HepG2 (cell line): ENCODE data around the gene CCDC160. TPM values are rescaled to one million over a fixed set of nuclear protein-coding genes. Genes with fewer than 3 reads are reported as not detected.

Experiments used
- ATAC-seq: fragments of 200-7000 bp; cut with Tn5 transposase; 3 replicates; pipeline ENCODE4 v1.9.1; 2020; ENCODE audit warnings: mild to moderate bottlenecking, moderate library complexity
- BruUV-seq: library from RNA; stranded (reverse); fragments of 400-500 nt; replicated peaks from 2 replicates; lab custom pipeline; 2021; lab: Mats Ljungman, UMichigan
- CTCF ChIA-PET: fragments of 300-600 bp; formaldehyde crosslinking; extraction: SDS; loops from one replicate; lab custom pipeline; 2021; ENCODE audit warnings: low total read pairs, inconsistent platforms, low intra/inter-chr PET ratio; lab: Yijun Ruan, JAX
- POLR2A ChIA-PET: fragments of 350-600 bp; sonication (Branson Sonifier 250); formaldehyde crosslinking; loops from one replicate; lab custom pipeline; 2020; ENCODE audit warnings: antibody characterized with exemption, inconsistent platforms; lab: Yijun Ruan, JAX
- DNase-seq: peaks from one replicate; pipeline ENCODE4 v3.0.0-alpha.2; 2015; ENCODE audit warnings: low spot score
- FAIRE-seq: peaks from 3 replicates; lab custom pipeline; 2011; peaks lifted over from hg19 to GRCh38; lab: Jason Lieb, UNC
- H2AFZ ChIP-seq: one replicate; pipeline ENCODE4 v1.6.1; 2011; ENCODE audit warnings: low read length, inconsistent platforms
- H3K27ac ChIP-seq: fragments of 300-600 bp; 3 replicates; pipeline ENCODE4 v1.8.0; 2011; ENCODE audit warnings: mixed run types, mild to moderate bottlenecking, mixed read lengths, low read length, inconsistent platforms; ENCODE audit not compliant: insufficient read depth; ENCODE audit errors: extremely low read length
- H3K27me3 ChIP-seq, 2 experiments: fragments of 200-600 bp in 1 of 2; 2 replicates in 1 of 2; 3 replicates in 1 of 2; pipeline versions ENCODE4 v1.6.0 to v1.8.0; 2011; ENCODE audit warnings: low read length in 2 of 2, mild to moderate bottlenecking in 2 of 2, moderate library complexity in 2 of 2, inconsistent platforms in 1 of 2; ENCODE audit not compliant: insufficient read depth in 2 of 2, control insufficient read depth in 1 of 2
- H3K36me3 ChIP-seq, 2 experiments: fragments of 200-600 bp in 1 of 2; replicated peaks in 1 of 2; 2 replicates in 1 of 2; 3 replicates in 1 of 2; pipeline versions ENCODE4 v1.5.1 to v1.8.0; 2011; ENCODE audit warnings: low read length in 2 of 2, inconsistent platforms in 1 of 2; ENCODE audit not compliant: insufficient read depth in 2 of 2, control insufficient read depth in 1 of 2
- H3K4me1 ChIP-seq: 2 replicates; pipeline ENCODE4 v1.5.1; 2012; ENCODE audit warnings: low read length, inconsistent platforms; ENCODE audit not compliant: insufficient read depth
- H3K4me2 ChIP-seq: 2 replicates; pipeline ENCODE4 v1.6.0; 2011; ENCODE audit warnings: low read depth, low read length, inconsistent platforms
- H3K4me3 ChIP-seq, 3 experiments: fragments of 200-600 bp in 1 of 3; sonication (generic), shearing (Covaris generic) in 1 of 3; replicated peaks in 1 of 3; 2 replicates each; pipeline ENCODE4 v1.5.1; 2011 to 2016; ENCODE audit warnings: low read length in 3 of 3, inconsistent platforms in 2 of 3, low read depth in 2 of 3, mild to moderate bottlenecking in 2 of 3, control low read depth in 1 of 3, mixed read lengths in 1 of 3; ENCODE audit not compliant: insufficient read depth in 1 of 3
- H3K79me2 ChIP-seq: one replicate; pipeline ENCODE4 v1.6.1; 2011; ENCODE audit warnings: low read length, inconsistent platforms; ENCODE audit not compliant: insufficient read depth
- H3K9ac ChIP-seq: 2 replicates; pipeline ENCODE4 v1.6.0; 2011; ENCODE audit warnings: mild to moderate bottlenecking, low read depth, low read length, inconsistent platforms; ENCODE audit not compliant: insufficient read depth
- H3K9me3 ChIP-seq: 2 replicates; pipeline ENCODE4 v1.5.1; 2012; ENCODE audit warnings: mild to moderate bottlenecking, low read length
- H4K20me1 ChIP-seq: 2 replicates; pipeline ENCODE4 v1.6.0; 2011; ENCODE audit warnings: inconsistent platforms, mild to moderate bottlenecking, low read length, moderate library complexity; ENCODE audit not compliant: insufficient read depth
- MTA3 ChIP-seq: sonication (generic); formaldehyde crosslinking; IDR thresholded peaks from 2 replicates; pipeline ENCODE4 v1.4.0; 2020; ENCODE audit warnings: missing genetic modification reagents
- NAIF1 ChIP-seq: sonication (generic); formaldehyde crosslinking; IDR thresholded peaks from 2 replicates; pipeline ENCODE4 v1.5.0; 2020; ENCODE audit warnings: mild to moderate bottlenecking, missing genetic modification reagents, borderline replicate concordance
- NFYC ChIP-seq: IDR thresholded peaks from 2 replicates; pipeline ENCODE4 v1.6.1; 2016; ENCODE audit warnings: missing genetic modification reagents, missing compliant biosample characterization
- SAFB2 ChIP-seq: sonication (generic); formaldehyde crosslinking; IDR thresholded peaks from 2 replicates; pipeline ENCODE4 v1.5.1; 2020; ENCODE audit warnings: missing genetic modification reagents, low read depth, mild to moderate bottlenecking, borderline replicate concordance
- STAT5B ChIP-seq: sonication (generic); formaldehyde crosslinking; IDR thresholded peaks from 2 replicates; pipeline ENCODE4 v1.4.0; 2020; ENCODE audit warnings: missing genetic modification reagents
- ZKSCAN8 ChIP-seq: IDR thresholded peaks from 2 replicates; pipeline ENCODE4 v1.6.1; 2016; ENCODE audit warnings: borderline replicate concordance, missing genetic modification reagents, missing compliant biosample characterization
- ZNF142 ChIP-seq: sonication (generic); formaldehyde crosslinking; IDR thresholded peaks from 2 replicates; pipeline ENCODE4 v1.4.0; 2020; ENCODE audit warnings: missing genetic modification reagents
- ZNF3 ChIP-seq: IDR thresholded peaks from 2 replicates; pipeline ENCODE4 v1.7.0; 2017; ENCODE audit warnings: inconsistent platforms
- ZNF33A ChIP-seq: sonication (generic); formaldehyde crosslinking; IDR thresholded peaks from 2 replicates; pipeline ENCODE4 v1.5.1; 2020; ENCODE audit warnings: missing genetic modification reagents, mild to moderate bottlenecking, moderate library complexity, borderline replicate concordance
- ZNF510 ChIP-seq: sonication (generic); formaldehyde crosslinking; IDR thresholded peaks from 2 replicates; pipeline ENCODE4 v1.4.0; 2020; ENCODE audit warnings: low read depth, mild to moderate bottlenecking, missing genetic modification reagents
- ZNF646 ChIP-seq: sonication (generic); formaldehyde crosslinking; IDR thresholded peaks from 2 replicates; pipeline ENCODE4 v1.9.0; 2021; ENCODE audit warnings: mild to moderate bottlenecking, missing genetic modification reagents
- ZNF652 ChIP-seq: IDR thresholded peaks from 2 replicates; pipeline ENCODE4 v1.6.1; 2016; ENCODE audit warnings: low read depth, borderline replicate concordance
- ZNF670 ChIP-seq: sonication (generic); formaldehyde crosslinking; IDR thresholded peaks from 2 replicates; pipeline ENCODE4 v1.8.0; 2022; ENCODE audit warnings: mild to moderate bottlenecking, missing genetic modification reagents, borderline replicate concordance
- ZSCAN25 ChIP-seq: sonication (generic); formaldehyde crosslinking; IDR thresholded peaks from 2 replicates; pipeline ENCODE4 v1.8.0; 2022; ENCODE audit warnings: mild to moderate bottlenecking, missing genetic modification reagents
- ZSCAN9 ChIP-seq: IDR thresholded peaks from 2 replicates; pipeline ENCODE4 v1.6.1; 2016; ENCODE audit warnings: borderline replicate concordance
- in situ Hi-C: cut with HindIII; loops from 2 replicates; pipeline ENCODE4 v1.10.0; 2017; ENCODE audit warnings: low pct_unique_long_range_greater_than_20kb; ENCODE audit not compliant: extremely low pct_ligation_motif_present
- intact Hi-C: fragments of 100-400 bp; cut with micrococcal nuclease; formaldehyde crosslinking; loops from one replicate; pipeline ENCODE4 v1.10.0; 2022; ENCODE audit not compliant: unreplicated experiment
- polyA plus RNA-seq, 8 experiments: library from polyadenylated mRNA; depleted of rRNA in 3 of 8; stranded (reverse) in 7 of 8; unstranded in 1 of 8; fragments of >200 nt; fragmentation: Illumina TruSeq in 4 of 8; extraction: Trizol in 4 of 8; gene quantifications; 2 replicates each; pipeline versions ENCODE4 v1.2.1 to v1.2.3, GENCODE V29; 2011 to 2016; ENCODE audit warnings: low read depth in 4 of 8, missing spikeins in 1 of 8, mixed read lengths in 1 of 8; ENCODE audit not compliant: insufficient read depth in 1 of 8
- total RNA-seq, 5 experiments: library from RNA; depleted of rRNA; stranded (reverse); fragments of >200 nt; fragmentation: Illumina TruSeq; extraction: Trizol; gene quantifications; 2 replicates each; pipeline ENCODE4 v1.2.3, GENCODE V29; 2016; ENCODE audit warnings: low read depth in 1 of 5

Gene CCDC160
- total and polyA plus RNA-seq, 2 of the 13 experiments (the other 11 are each of a cell fraction or from before 2014, with no cell fraction given): not detected

GRCh38 chrX:134249241-134249640 is 12.3 kb downstream of the CCDC160 start:
- no peak for FAIRE-seq
- H2AFZ ChIP-seq: no peak overlapping the region
- H4K20me1 ChIP-seq: no peaks in the 10 kb centered on the region
- H3K9ac ChIP-seq: no peak overlapping the region
- DNase-seq: no peak
- ATAC-seq: no peak
- BruUV-seq: no TSS peak
- no peaks in the 10 kb centered on the region for H3K36me3 ChIP-seq
- H3K27me3 ChIP-seq: no peaks in the 10 kb centered on the region
- no peak overlapping the region for H3K4me2 ChIP-seq
- no peaks in the 10 kb centered on the region for H3K9me3 ChIP-seq
- in situ Hi-C loops (no loop called here), intact Hi-C loops (no loop called here)
- POLR2A ChIA-PET: no interaction called here
- H3K4me1 ChIP-seq: no peaks in the 10 kb centered on the region
- CTCF ChIA-PET: no interaction called here
- no peak overlapping the region for H3K27ac ChIP-seq
- no peak overlapping the region for H3K4me3 ChIP-seq
- no peaks in the 10 kb centered on the region for H3K79me2 ChIP-seq
- TF ChIP-seq ZKSCAN8 (CRISPR knock-in tag) (no peak), ZSCAN9 (CRISPR knock-in tag) (no peak), ZSCAN25 (CRISPR knock-in tag) (no peak), ZNF142 (CRISPR knock-in tag) (no peak), ZNF510 (CRISPR knock-in tag) (no peak), ZNF3 (CRISPR knock-in tag) (no peak), SAFB2 (CRISPR knock-in tag) (no peak), MTA3 (CRISPR knock-in tag) (no peak), ZNF652 (CRISPR knock-in tag) (no peak), NFYC (no peak), STAT5B (CRISPR knock-in tag) (no peak), ZNF670 (no peak), ZNF33A (CRISPR knock-in tag) (no peak), ZNF646 (CRISPR knock-in tag) (no peak), NAIF1 (no peak)
